Epithelial cell of esophagus (primary cell): ENCODE data around the gene TLN1.

ENCODE experiments used
- DNase-seq: peaks from one replicate; pipeline ENCODE4 v3.0.0; 2010; ENCODE audit warnings: low read depth
- H3K4me3 ChIP-seq: 2 replicates; pipeline ENCODE4 v1.5.1; 2011; ENCODE audit warnings: mild to moderate bottlenecking, low read length, control low read depth
- TF ChIP-seq, protein P1 (sequence below): IDR thresholded peaks from 2 replicates; pipeline ENCODE4 v1.5.1; 2011; ENCODE audit warnings: low read depth, mild to moderate bottlenecking, low read length, control low read depth, inconsistent platforms; ENCODE audit not compliant: insufficient read depth; ENCODE audit errors: missing control alignments

Gene TLN1

DNA sequence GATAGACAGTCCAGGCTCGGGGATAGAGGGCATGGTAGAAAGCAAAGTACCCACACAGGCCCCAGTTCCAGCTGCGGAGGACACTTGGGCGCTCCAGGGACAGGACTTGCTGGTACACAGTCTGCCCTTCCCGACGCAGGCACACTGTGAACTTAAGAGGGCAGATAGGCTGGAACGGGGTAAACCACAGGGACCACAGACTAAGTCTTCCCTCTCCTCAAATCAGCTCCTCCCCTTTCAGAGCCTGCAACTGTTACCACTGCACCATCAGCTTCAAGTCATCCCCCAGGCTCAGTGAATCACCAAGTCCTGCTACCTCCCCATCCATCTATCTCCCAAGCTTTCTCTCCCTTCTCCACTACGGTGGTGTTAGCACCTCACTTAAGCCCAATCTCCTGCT lies 9.7 kb upstream of the TLN1 start:
- no peak for DNase-seq
- TF ChIP-seq, protein P1, sequence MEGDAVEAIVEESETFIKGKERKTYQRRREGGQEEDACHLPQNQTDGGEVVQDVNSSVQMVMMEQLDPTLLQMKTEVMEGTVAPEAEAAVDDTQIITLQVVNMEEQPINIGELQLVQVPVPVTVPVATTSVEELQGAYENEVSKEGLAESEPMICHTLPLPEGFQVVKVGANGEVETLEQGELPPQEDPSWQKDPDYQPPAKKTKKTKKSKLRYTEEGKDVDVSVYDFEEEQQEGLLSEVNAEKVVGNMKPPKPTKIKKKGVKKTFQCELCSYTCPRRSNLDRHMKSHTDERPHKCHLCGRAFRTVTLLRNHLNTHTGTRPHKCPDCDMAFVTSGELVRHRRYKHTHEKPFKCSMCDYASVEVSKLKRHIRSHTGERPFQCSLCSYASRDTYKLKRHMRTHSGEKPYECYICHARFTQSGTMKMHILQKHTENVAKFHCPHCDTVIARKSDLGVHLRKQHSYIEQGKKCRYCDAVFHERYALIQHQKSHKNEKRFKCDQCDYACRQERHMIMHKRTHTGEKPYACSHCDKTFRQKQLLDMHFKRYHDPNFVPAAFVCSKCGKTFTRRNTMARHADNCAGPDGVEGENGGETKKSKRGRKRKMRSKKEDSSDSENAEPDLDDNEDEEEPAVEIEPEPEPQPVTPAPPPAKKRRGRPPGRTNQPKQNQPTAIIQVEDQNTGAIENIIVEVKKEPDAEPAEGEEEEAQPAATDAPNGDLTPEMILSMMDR, result no peak
- no peak overlapping the region for H3K4me3 ChIP-seq

DNA sequence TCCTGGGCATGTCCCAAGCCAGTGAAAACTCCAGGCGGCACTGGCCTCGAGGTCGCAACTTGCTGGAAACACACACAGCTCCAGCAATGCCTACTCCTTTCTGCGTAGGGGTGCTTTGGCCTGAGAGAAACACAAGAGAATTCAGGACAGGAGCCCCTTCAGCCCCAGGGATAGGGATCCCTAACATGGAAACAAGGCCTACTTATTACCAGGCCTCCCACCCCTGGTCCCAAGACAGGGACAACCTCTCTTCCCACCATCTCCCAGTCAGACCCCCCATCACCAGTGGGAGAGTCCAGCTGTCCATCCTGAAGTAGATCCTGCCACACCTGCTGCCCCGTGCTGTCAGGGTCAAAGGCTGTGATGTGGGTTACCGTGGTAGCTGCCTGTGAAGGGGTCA lies 8.2 kb upstream of the TLN1 start:
- TF ChIP-seq, protein P1, result no peak
- H3K4me3 ChIP-seq, result no peak overlapping the region
- DNase-seq, result no peak

DNA sequence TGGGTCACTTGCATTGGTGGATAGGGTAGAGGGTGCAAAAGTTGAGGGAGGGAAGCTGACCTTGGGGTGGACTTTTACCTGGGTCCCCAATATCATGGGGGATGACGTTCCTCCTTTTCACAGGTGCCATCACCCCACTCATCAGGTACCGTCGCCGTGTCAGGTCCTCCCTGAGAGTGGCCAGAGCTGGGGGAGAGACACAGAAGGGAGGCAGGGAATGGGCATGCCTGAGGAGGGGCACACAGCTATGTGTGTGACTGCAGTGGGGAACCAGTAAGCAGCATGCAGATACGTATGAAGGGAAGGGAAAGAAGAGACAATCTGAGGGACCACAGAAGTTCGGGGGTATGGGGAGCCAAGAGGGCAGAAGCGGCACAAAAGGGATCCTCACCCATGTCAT lies 6.9 kb upstream of the TLN1 start:
- TF ChIP-seq, protein P1, result no peak
- no peak overlapping the region for H3K4me3 ChIP-seq
- no peak for DNase-seq

DNA sequence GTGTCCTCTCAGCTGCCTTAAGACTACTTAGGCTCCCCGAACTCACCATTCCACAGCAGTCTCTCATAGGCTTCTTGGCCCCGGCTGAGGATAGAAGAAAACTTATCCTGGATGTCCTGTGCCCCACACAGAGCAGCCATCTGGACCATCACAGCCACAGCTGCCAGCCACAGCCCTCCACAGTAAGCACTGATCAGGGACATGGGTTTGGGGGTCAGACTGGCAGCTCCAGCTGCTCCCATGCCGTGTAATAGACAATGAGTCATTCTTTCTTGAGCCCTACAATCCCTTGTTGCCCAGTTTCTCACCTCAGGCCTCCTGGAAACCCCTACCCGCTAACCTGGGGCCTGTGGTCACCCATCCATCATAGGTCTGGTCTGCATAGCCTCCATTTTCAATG lies 6.2 kb upstream of the TLN1 start:
- DNase-seq, result no peak
- H3K4me3 ChIP-seq, result no peak overlapping the region
- TF ChIP-seq, protein P1, result no peak

DNA sequence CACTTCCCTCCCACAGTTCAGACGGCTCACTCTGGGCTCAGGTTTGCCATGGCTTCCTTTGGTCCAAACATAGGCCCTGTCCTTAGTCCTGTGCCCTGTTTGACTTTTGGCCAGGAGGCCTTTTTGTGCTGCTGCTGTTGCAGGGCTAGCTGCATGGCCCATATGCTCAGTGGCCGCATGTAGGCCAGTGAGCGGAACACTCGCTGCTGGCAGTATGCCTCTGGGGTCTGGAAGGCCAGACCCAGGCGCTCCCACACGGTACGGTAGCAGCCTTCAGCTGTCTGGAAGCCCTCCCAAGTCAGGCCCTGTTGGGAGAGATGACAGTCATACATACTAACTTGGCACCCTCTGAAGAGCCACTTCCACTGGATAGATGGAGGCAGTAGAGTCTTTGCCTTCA lies 5.1 kb upstream of the TLN1 start:
- no peak for DNase-seq
- no peak overlapping the region for H3K4me3 ChIP-seq
- TF ChIP-seq, protein P1, result no peak

DNA sequence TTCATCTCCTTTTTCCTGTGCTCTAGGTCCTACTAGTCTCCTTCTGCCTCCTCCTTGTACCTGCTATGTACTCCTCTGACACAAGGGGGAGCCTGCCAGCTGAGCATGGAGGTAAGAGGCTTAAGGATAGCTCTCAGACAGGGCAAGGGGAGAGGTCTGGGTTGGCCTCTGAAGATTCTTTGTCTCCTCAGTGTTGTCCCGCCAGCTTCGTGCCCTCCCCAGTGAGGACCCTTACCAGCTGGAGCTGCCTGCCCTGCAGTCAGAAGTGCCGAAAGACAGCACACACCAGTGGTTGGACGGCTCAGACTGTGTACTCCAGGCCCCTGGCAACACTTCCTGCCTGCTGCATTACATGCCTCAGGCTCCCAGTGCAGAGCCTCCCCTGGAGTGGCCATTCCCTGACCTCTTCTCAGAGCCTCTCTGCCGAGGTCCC lies 4.2 kb upstream of the TLN1 start:
- no peak overlapping the region for H3K4me3 ChIP-seq
- TF ChIP-seq, protein P1, result peak; percentile 98
- peak; percentile 82 for DNase-seq

DNA sequence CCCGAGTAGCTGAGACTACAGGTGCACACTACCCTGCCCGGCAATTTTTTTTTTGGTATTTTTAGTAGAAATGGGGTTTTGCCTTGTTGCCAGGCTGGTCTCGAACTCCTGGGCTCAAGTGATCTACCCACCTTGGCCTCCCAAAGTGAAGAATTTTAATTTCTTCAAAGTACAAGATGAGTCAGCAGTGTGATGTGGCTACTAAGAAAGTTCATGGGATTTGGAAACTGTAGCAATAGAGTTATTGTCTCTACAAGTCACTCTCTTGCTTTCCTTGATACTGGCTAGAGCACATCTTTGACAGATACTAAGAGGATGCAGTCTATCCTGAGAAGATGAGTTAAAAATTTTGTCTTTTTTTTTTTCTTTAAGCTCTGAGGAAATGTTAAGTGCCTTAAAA lies 2.1 kb upstream of the TLN1 start:
- no peak for DNase-seq
- TF ChIP-seq, protein P1, result no peak
- H3K4me3 ChIP-seq, result no peak overlapping the region
